HG02798 (cell line): Measurements from ENCODE around the gene RPL3.

Source experiments
- ATAC-seq: cut with Tn5 transposase; IDR thresholded peaks from one replicate; pipeline ENCODE4 v1.9.1; 2021; ENCODE audit warnings: mild to moderate bottlenecking; ENCODE audit not compliant: unreplicated experiment, poor library complexity

The RPL3 gene

GRCh38 chr22:39318507-39319283 is 728 bp downstream of the RPL3 start:
- ATAC-seq: no peak

- no peak for ATAC-seq
Measured at GRCh38 chr22:39317775-39318506, 1.5 kb downstream of the RPL3 start.

- ATAC-seq: no peak
Measured at GRCh38 chr22:39317084-39317774, 2.2 kb downstream of the RPL3 start.

- no peak for ATAC-seq
Measured at GRCh38 chr22:39316440-39317083, 2.9 kb downstream of the RPL3 start.

- no peak for ATAC-seq
Measured at GRCh38 chr22:39315389-39315788, 4.0 kb downstream of the RPL3 start.

GRCh38 chr22:39314251-39314971 is 5.0 kb downstream of the RPL3 start:
- no peak for ATAC-seq

GRCh38 chr22:39313258-39314001 is 6.0 kb downstream of the RPL3 start:
- ATAC-seq: no peak

- ATAC-seq: no peak
Measured at GRCh38 chr22:39312410-39312809, 7.0 kb downstream of the RPL3 start.

GRCh38 chr22:39311592-39312400 is 7.6 kb downstream of the RPL3 start:
- ATAC-seq: no peak

GRCh38 chr22:39309881-39310714 is 9.3 kb downstream of the RPL3 start:
- no peak for ATAC-seq

GRCh38 chr22:39309364-39309861 is 10.0 kb downstream of the RPL3 start:
- ATAC-seq: no peak

- no peak for ATAC-seq
Measured at GRCh38 chr22:39308614-39309363, 10.6 kb downstream of the RPL3 start.

- ATAC-seq: no peak
Measured at GRCh38 chr22:39306456-39307361, 12.7 kb downstream of the RPL3 start.

GRCh38 chr22:39303892-39304671 is 15.3 kb downstream of the RPL3 start:
- no peak for ATAC-seq

GRCh38 chr22:39303358-39303757 is 16.1 kb downstream of the RPL3 start:
- ATAC-seq: no peak
